ENCODE data around the gene IMPA2.
"Not testable (repeated sequence)": the region's sequence is repeated elsewhere in the genome, so short reads cannot be mapped to it uniquely, and the experiment has no call there.

The IMPA2 gene

GRCh38 chr18:12048827-12049175 is 67.5 kb downstream of the IMPA2 start:
- DNase-seq (ENCODE audit: low read depth) = peak; percentile 67

GRCh38 chr18:12049978-12050811 is 68.9 kb downstream of the IMPA2 start:
- no peak for DNase-seq (ENCODE audit: low read depth)

DNA sequence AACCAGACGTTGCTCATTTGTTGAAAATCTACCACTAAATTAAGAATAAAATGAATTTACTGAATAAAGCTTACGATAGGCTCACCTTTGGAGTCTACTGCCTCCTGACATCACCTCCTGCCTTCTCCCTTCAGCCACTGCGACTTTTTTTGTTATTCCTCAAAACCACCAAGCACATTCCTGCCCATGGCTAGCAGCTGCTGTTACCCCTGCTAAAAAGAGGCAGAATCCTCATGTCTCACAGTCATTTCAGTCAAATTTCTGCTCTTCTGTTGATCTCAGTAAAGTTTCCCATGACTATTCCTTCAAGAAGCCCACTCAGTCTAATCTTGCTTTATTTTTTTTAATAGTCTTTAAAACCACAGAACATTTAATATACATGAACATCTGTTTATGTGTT is 71.6 kb downstream of the IMPA2 start:
- DNase-seq (ENCODE audit: low read depth) = no peak

DNA sequence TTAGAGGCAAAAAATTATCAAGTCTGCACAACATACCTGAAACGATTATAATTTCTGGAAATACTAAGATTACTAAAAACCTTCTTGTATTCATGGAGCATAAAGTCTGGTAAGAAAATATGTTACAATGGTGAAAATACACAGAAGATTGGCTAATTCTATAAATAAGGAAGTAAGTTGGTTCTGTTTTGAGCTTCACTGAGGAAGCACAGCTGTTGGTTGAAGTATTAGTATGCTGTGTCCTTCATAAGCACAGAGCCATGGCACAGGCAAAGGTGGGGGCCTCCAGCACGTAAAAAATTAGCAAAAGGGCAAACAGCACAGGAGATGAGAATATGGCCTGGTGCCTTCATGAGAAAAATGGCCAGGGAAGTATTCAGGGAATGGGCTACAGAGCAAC is 72.0 kb downstream of the IMPA2 start:
- DNase-seq (ENCODE audit: low read depth) = no peak

GRCh38 chr18:12056034-12056883 is 75.0 kb downstream of the IMPA2 start:
- DNase-seq (ENCODE audit: low read depth) = no peak

DNA sequence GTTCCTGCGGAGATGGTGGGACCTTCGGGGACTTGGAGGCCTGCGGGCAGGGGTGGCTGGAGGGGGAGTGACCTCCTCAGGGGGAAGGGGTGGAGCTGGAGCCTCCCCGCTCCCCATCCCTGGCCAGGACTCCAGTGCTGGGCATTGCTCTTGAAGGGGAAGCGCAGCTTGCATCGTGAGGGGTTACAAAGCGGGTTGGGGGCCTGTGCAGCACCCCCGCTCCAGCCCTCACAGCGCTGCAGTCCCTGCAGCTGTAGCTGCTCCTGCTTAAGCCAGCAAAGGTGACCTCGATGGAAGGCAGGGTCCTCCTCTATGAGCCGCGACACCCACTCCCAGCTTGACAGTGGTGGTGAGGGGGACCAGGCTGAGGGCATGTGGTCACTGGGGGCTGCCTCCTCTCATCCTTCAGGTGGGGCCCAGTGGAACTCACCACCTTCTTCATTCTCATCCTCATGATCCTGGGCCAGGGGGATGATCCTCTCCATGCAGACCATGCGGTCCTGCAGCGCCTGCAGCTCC is 75.6 kb downstream of the IMPA2 start:
- DNase-seq (ENCODE audit: low read depth) = no peak

DNA sequence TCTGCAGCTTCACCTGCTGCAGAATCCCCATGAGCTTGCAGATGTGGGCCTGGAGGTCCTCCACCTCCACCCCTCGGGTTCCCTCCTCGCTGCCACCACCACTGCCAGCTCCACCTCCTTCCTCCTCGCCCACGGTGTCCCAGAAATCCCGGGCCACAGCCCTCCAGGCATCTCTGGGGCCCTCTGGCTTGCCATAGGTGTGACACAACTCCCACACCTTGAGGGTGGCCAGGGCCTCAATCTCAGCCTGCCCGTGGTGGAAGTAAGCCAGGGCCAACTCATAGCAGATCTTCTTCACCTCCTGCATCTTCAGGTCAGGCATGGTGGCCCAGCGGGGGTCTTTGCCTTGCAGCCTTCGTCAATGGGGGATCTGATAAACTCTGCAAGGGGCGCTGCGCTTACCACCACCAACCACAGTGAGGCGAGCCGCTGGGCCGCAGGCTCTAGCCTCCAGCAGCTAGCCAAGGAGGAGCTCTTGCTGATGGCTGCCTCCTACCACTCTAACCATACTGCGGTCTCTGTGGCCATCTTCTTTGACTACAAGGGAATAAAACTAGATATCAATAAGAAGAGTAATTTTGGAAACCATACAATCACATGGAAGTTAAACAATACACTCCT is 76.2 kb downstream of the IMPA2 start:
- DNase-seq (ENCODE audit: low read depth) = no peak

DNA sequence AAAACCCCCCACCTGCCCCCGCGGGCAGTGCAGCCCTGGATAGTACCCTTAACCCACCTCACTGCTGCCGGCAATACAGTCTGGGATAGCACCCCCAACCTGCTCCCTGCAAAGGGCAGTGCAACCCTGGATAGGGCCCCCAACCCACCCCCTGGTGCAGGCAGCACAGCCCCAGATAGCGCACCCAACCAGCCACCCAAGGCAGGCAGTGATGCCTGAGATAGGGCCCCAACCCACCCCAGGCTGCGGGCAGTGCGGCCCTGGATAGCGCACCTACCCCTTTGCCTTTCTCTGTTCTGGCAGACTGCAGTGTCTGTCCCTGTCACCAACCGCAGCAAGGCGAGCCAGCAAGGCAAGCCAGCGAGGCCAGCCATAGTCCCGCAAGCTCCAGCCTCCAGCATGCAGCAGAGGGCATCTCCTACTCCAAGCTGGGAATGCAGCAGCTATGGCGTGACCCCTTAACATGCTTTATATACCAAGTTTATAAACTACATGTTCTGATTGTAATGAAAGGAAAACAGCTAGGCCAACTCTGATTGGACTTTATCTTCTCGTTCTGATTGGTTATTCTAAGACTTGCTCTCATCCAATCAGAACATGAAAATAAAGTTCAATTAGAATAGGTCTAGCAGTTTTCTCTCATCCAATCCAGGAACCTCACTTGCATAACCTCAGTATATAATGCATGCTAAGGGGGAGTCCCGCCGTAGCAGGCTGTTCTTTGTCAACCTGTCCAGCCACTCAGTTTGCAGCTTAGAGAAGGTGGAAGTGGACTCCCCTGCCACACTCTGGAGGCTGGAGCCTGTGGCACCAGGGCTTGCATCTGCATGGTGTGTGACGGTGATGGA is 78.3 kb downstream of the IMPA2 start:
- DNase-seq (ENCODE audit: low read depth) = no peak

- DNase-seq (ENCODE audit: low read depth) = no peak
These were observed 79.0 kb downstream of the IMPA2 start for GRCh38 chr18:12060182-12060870.

- DNase-seq (ENCODE audit: low read depth) = no peak
These were observed 80.4 kb downstream of the IMPA2 start for GRCh38 chr18:12061685-12062084.

DNA sequence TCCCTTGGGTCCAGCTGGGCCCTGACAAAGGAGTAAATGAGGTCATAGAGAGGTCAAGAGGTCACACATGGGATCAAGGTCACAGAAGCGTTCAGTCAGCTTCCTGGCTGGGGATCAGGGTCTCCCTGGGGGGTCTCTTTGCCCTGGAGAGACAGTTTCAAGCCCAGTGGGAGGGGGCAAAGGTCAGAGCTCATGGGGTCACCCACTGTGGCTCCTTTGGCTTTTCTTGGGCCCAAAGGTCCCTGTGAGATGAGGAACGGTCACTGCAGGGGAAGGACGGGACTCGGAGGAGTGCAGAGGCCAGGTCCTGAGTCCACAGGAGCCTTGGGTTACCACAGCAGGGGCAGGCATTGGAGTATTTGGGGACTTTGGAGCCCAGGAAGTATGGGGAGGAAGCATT is 81.7 kb downstream of the IMPA2 start:
- no peak for DNase-seq (ENCODE audit: low read depth)

- no peak for DNase-seq (ENCODE audit: low read depth)
These were observed 82.9 kb downstream of the IMPA2 start for GRCh38 chr18:12064086-12064763.

DNA sequence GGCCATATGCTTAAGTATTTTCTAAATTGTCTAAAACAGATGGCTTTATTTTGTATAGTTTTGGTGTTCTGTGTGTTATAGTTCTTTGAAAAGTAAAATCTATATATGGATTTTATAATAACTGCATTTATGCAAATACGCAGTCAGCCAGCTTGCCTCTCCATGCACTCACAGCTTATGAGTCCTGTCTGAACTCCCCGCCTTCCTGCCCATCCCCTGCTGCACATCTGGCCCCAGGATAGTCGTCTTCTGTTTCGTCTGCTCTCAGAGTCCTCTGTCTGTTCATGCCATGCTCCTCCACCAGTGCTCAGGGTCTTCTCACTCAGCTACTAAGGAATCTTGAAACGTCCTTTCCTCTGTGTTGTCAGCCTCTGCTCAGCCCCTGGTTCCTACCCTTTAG is 84.1 kb downstream of the IMPA2 start:
- DNase-seq (ENCODE audit: low read depth) = no peak

DNA sequence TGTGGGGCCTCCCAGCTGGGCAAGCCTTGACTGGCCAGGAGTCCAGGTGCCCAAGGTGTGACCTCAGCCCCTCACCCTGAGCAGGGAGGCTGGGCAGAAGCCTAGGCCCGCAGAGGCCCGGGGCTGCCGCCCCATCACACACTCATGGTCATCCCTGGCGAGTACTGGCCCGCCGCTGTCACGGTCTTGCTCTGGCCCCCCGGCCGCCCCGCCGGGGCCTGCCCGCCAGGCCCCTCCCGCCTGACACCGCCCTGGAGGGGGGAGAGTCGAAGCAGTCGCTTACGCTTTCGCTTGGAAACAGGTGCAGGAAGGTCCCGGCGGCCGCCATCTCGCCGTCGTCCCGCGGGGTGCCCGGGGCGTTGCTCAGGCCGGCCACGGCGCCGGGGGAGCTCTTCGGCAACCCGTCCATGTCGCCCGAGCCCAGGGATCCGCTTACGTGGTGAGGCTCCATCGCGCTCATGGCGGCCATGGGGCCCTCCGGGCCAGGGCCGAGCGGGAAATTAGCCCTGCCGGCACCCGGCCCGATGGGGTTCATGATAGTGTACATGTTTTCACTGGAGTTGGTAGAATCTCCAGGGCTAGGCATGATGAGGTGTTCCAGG is 85.7 kb downstream of the IMPA2 start:
- DNase-seq (ENCODE audit: low read depth) = no peak

GRCh38 chr18:12067671-12068070 is 86.4 kb downstream of the IMPA2 start:
- DNase-seq (ENCODE audit: low read depth) = no peak

GRCh38 chr18:12068316-12068949 is 87.1 kb downstream of the IMPA2 start:
- DNase-seq (ENCODE audit: low read depth) = not testable (repeated sequence)

DNA sequence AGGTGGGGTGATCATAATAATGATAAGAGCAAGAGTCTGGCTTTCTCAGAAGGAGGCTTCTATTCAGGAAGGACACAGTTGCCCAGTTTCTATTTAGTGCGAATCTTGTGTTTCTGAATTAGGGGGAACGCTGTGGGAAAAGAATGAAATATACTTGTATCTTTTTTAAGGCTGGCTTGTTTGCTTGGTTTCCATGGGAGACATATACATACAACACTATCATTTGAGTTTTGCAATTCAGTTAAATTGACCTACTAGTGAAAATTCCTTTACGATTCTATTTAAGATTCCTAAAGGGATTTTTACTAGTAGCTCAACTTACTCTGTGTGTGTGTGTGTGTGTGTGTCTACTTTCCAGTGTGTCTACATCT is 87.6 kb downstream of the IMPA2 start:
- DNase-seq (ENCODE audit: low read depth) = no peak

GRCh38 chr18:12071066-12071465 is 89.8 kb downstream of the IMPA2 start:
- not testable (repeated sequence) for DNase-seq (ENCODE audit: low read depth)

- no peak for DNase-seq (ENCODE audit: low read depth)
These were observed 91.7 kb downstream of the IMPA2 start for GRCh38 chr18:12072996-12073395.

- DNase-seq (ENCODE audit: low read depth) = peak; percentile 2
These were observed 93.4 kb downstream of the IMPA2 start for GRCh38 chr18:12074736-12075135.
